Umbilical cord (tissue), 2 donors: ENCODE results near the gene POMT2. TPM values are rescaled to one million over a fixed set of nuclear protein-coding genes. Genes with fewer than 3 reads are reported as not detected.

ENCODE experiments used
- DNase-seq: peaks from one replicate; pipeline ENCODE4 v3.0.0-alpha.2; 2015; ENCODE audit warnings: low spot score
- total RNA-seq: library from RNA; depleted of rRNA; stranded (reverse); fragments of >200 nt; gene quantifications from one replicate; pipeline ENCODE4 v1.2.3, GENCODE V29; 2014; ENCODE audit warnings: low replicate concordance; ENCODE audit not compliant: insufficient read depth

The POMT2 gene
- total RNA-seq, 1 donor from 2014 or later = 16.1 TPM

GRCh38 chr14:77268989-77269600 is 51.6 kb downstream of the POMT2 start:
- no peak for DNase-seq

- DNase-seq = no peak
Measured at GRCh38 chr14:77267937-77268699, 52.6 kb downstream of the POMT2 start.

- DNase-seq = no peak
Measured at GRCh38 chr14:77266336-77266735, 54.3 kb downstream of the POMT2 start.

- no peak for DNase-seq
Measured at GRCh38 chr14:77265561-77266335, 54.9 kb downstream of the POMT2 start.

- no peak for DNase-seq
Measured at GRCh38 chr14:77265187-77265515, 55.5 kb downstream of the POMT2 start.

GRCh38 chr14:77264466-77265186 is 56.1 kb downstream of the POMT2 start:
- DNase-seq = no peak

- DNase-seq = peak; percentile 81
Measured at GRCh38 chr14:77260631-77261030, 60.1 kb downstream of the POMT2 start.

GRCh38 chr14:77260199-77260598 is 60.5 kb downstream of the POMT2 start:
- DNase-seq = no peak

- DNase-seq = no peak
Measured at GRCh38 chr14:77259025-77259715, 61.5 kb downstream of the POMT2 start.

- no peak for DNase-seq
Measured at GRCh38 chr14:77258566-77258965, 62.1 kb downstream of the POMT2 start.

GRCh38 chr14:77257700-77258099 is 63.0 kb downstream of the POMT2 start:
- no peak for DNase-seq

GRCh38 chr14:77256694-77257093 is 64.0 kb downstream of the POMT2 start:
- DNase-seq = no peak

GRCh38 chr14:77253333-77254190 is 67.1 kb downstream of the POMT2 start:
- no peak for DNase-seq

GRCh38 chr14:77251870-77252269 is 68.8 kb downstream of the POMT2 start:
- no peak for DNase-seq

GRCh38 chr14:77250927-77251326 is 69.8 kb downstream of the POMT2 start:
- DNase-seq = no peak

- DNase-seq = no peak
Measured at GRCh38 chr14:77249286-77249685, 71.4 kb downstream of the POMT2 start.

- no peak for DNase-seq
Measured at GRCh38 chr14:77248666-77249065, 72.0 kb downstream of the POMT2 start.

- no peak for DNase-seq
Measured at GRCh38 chr14:77246784-77247183, 73.9 kb downstream of the POMT2 start.

GRCh38 chr14:77245820-77246219 is 74.9 kb downstream of the POMT2 start:
- DNase-seq = no peak

GRCh38 chr14:77243853-77244252 is 76.8 kb downstream of the POMT2 start:
- DNase-seq = no peak
